H1 (cell line): ENCODE results near the gene CARM1. TPM values are rescaled to one million over a fixed set of nuclear protein-coding genes. Genes with fewer than 3 reads are reported as not detected.

Experiments
- CTCF ChIA-PET: fragments of 300-600 bp; sonication (Branson Sonifier 250); formaldehyde crosslinking; loops from one replicate; lab custom pipeline; 2021; ENCODE audit not compliant: partially characterized antibody; lab: Charles Lee
- POLR2A ChIA-PET: fragments of 300-600 bp; sonication (Branson Sonifier 250); formaldehyde crosslinking; loops from one replicate; lab custom pipeline; 2021; ENCODE audit warnings: inconsistent platforms; ENCODE audit not compliant: partially characterized antibody; lab: Charles Lee
- DNase-seq, 2 experiments: peaks; one replicate each; pipeline versions ENCODE4 v3.0.0 to v3.0.0-alpha.2; 2010 to 2022; ENCODE audit warnings: low spot score in 2 of 2, low read depth in 1 of 2, mixed read lengths in 1 of 2
- FAIRE-seq: peaks from 2 replicates; lab custom pipeline; 2011; peaks lifted over from hg19 to GRCh38; lab: Jason Lieb, UNC
- H2AFZ ChIP-seq: 2 replicates; pipeline ENCODE4 v1.8.1; 2012; ENCODE audit warnings: low read length, inconsistent platforms
- H2AK5ac ChIP-seq: 2 replicates; pipeline ENCODE4 v1.6.1; 2013; ENCODE audit warnings: low read depth, low read length
- H2BK120ac ChIP-seq: replicated peaks from 2 replicates; pipeline ENCODE3; 2013; ENCODE audit warnings: low read depth, low read length, inconsistent platforms
- H2BK12ac ChIP-seq: 2 replicates; pipeline ENCODE4 v1.6.1; 2013; ENCODE audit warnings: low read depth, low read length
- H2BK15ac ChIP-seq: 2 replicates; pipeline ENCODE4 v1.6.1; 2013; ENCODE audit warnings: low read length
- H2BK20ac ChIP-seq: 2 replicates; pipeline ENCODE4 v1.6.1; 2013; ENCODE audit warnings: low read length
- H2BK5ac ChIP-seq: 2 replicates; pipeline ENCODE4 v1.6.1; 2013; ENCODE audit warnings: low read depth, low read length
- H3K14ac ChIP-seq: 2 replicates; pipeline ENCODE4 v1.6.1; 2013; ENCODE audit warnings: inconsistent platforms; ENCODE audit not compliant: insufficient read length
- H3K18ac ChIP-seq: 2 replicates; pipeline ENCODE4 v1.6.1; 2013; ENCODE audit warnings: low read length; ENCODE audit errors: extremely low read depth
- H3K23ac ChIP-seq: 2 replicates; pipeline ENCODE4 v1.6.1; 2013; ENCODE audit warnings: inconsistent platforms; ENCODE audit not compliant: insufficient read length
- H3K23me2 ChIP-seq: 2 replicates; pipeline ENCODE4 v1.6.1; 2013; ENCODE audit warnings: low read depth, low read length
- H3K27ac ChIP-seq: 2 replicates; pipeline ENCODE4 v1.6.1; 2011; ENCODE audit warnings: low read depth, low read length, inconsistent platforms
- H3K27me3 ChIP-seq, 4 experiments: replicated peaks in 1 of 4; 1 replicate in 1 of 4; 2 replicates in 3 of 4; pipeline versions ENCODE4 v1.6.1 to v1.8.1; 2011 to 2013; ENCODE audit warnings: low read length in 3 of 4, mild to moderate bottlenecking in 3 of 4, inconsistent platforms in 2 of 4, mixed read lengths in 2 of 4, moderate library complexity in 1 of 4; ENCODE audit not compliant: control insufficient read depth in 3 of 4, insufficient read depth in 3 of 4; ENCODE audit errors: extremely low read depth in 1 of 4
- H3K36me3 ChIP-seq, 4 experiments: 2 replicates each; pipeline versions ENCODE4 v1.6.1 to v1.8.1; 2011 to 2013; ENCODE audit warnings: mild to moderate bottlenecking in 4 of 4, low read length in 3 of 4, moderate library complexity in 2 of 4, control low read depth in 1 of 4, inconsistent platforms in 1 of 4; ENCODE audit not compliant: insufficient read depth in 4 of 4, control insufficient read depth in 2 of 4
- H3K4ac ChIP-seq: replicated peaks from 2 replicates; pipeline ENCODE3; 2013; ENCODE audit warnings: low read length, low read depth, mixed read lengths, inconsistent platforms; ENCODE audit not compliant: insufficient read length
- H3K4me1 ChIP-seq, 4 experiments: replicated peaks in 1 of 4; 1 replicate in 1 of 4; 2 replicates in 3 of 4; pipeline versions ENCODE4 v1.6.1 to v1.8.1; 2011 to 2013; ENCODE audit warnings: low read length in 3 of 4, inconsistent platforms in 2 of 4, mixed read lengths in 1 of 4; ENCODE audit not compliant: insufficient read depth in 4 of 4, control insufficient read depth in 3 of 4
- H3K4me2 ChIP-seq, 2 experiments: 2 replicates each; pipeline versions ENCODE4 v1.6.1 to v1.8.1; 2011 to 2013; ENCODE audit warnings: low read depth in 2 of 2, low read length in 2 of 2, control low read depth in 1 of 2, inconsistent platforms in 1 of 2, mild to moderate bottlenecking in 1 of 2; ENCODE audit not compliant: insufficient read depth in 1 of 2
- H3K4me3 ChIP-seq, 4 experiments: fragments of 200-600, 300-600 bp in 1 of 4; sonication (generic), shearing (Covaris generic), sonication (Bioruptor Twin) in 1 of 4; 2 replicates each; pipeline versions ENCODE4 v1.5.1 to v1.8.1; 2011 to 2016; ENCODE audit warnings: low read length in 4 of 4, low read depth in 3 of 4, control low read depth in 2 of 4, inconsistent platforms in 2 of 4, mild to moderate bottlenecking in 2 of 4, mixed read lengths in 1 of 4, moderate library complexity in 1 of 4; ENCODE audit not compliant: insufficient read depth in 2 of 4; ENCODE audit errors: extremely low read depth in 1 of 4
- H3K56ac ChIP-seq: replicated peaks from 2 replicates; pipeline ENCODE3; 2013; ENCODE audit warnings: low read depth, mild to moderate bottlenecking, mixed read lengths, low read length, inconsistent platforms; ENCODE audit not compliant: insufficient read length
- H3K79me1 ChIP-seq: 2 replicates; pipeline ENCODE4 v1.6.1; 2013; ENCODE audit warnings: low read depth, low read length, control low read depth
- H3K79me2 ChIP-seq, 2 experiments: 2 replicates each; pipeline versions ENCODE4 v1.6.1 to v1.8.1; 2012 to 2013; ENCODE audit warnings: low read length in 2 of 2, mild to moderate bottlenecking in 2 of 2, inconsistent platforms in 1 of 2; ENCODE audit not compliant: insufficient read depth in 2 of 2, control insufficient read depth in 1 of 2
- H3K9ac ChIP-seq, 4 experiments: replicated peaks in 1 of 4; 1 replicate in 1 of 4; 2 replicates in 3 of 4; pipeline versions ENCODE4 v1.6.1 to v1.8.1; 2011 to 2013; ENCODE audit warnings: low read depth in 3 of 4, low read length in 3 of 4, control low read depth in 2 of 4, mild to moderate bottlenecking in 2 of 4, moderate library complexity in 2 of 4, inconsistent platforms in 1 of 4; ENCODE audit errors: extremely low read depth in 1 of 4
- H3K9me3 ChIP-seq, 2 experiments: 2 replicates each; pipeline versions ENCODE4 v1.6.1 to v1.8.1; 2012 to 2013; ENCODE audit warnings: mild to moderate bottlenecking in 2 of 2, moderate library complexity in 2 of 2, control low read depth in 1 of 2, inconsistent platforms in 1 of 2, low read depth in 1 of 2, low read length in 1 of 2, mixed read lengths in 1 of 2; ENCODE audit not compliant: insufficient read depth in 2 of 2
- H4K20me1 ChIP-seq, 2 experiments: replicated peaks in 1 of 2; 2 replicates each; pipeline versions ENCODE3 to v1.8.1; 2011 to 2013; ENCODE audit warnings: inconsistent platforms in 2 of 2, low read length in 2 of 2, mild to moderate bottlenecking in 1 of 2; ENCODE audit not compliant: insufficient read depth in 2 of 2, control insufficient read depth in 1 of 2
- H4K5ac ChIP-seq: 2 replicates; pipeline ENCODE4 v1.6.1; 2013; ENCODE audit warnings: low read length, low read depth, mixed read lengths, inconsistent platforms; ENCODE audit not compliant: insufficient read length
- H4K8ac ChIP-seq: 2 replicates; pipeline ENCODE4 v1.8.0; 2013; ENCODE audit warnings: mild to moderate bottlenecking, moderate library complexity, low read length, inconsistent platforms; ENCODE audit not compliant: insufficient read depth; ENCODE audit errors: extremely low read depth
- H4K91ac ChIP-seq: replicated peaks from 2 replicates; pipeline ENCODE3; 2013; ENCODE audit warnings: low read length, mixed read lengths, inconsistent platforms; ENCODE audit not compliant: insufficient read length
- ATF2 ChIP-seq: IDR thresholded peaks from 2 replicates; pipeline ENCODE4 v1.6.1; 2012; ENCODE audit warnings: low read length, inconsistent platforms
- CHD1 ChIP-seq: IDR thresholded peaks from 2 replicates; pipeline ENCODE4 v1.6.1; 2012; ENCODE audit warnings: low read depth, low read length, improper control_type of control experiment
- JUND ChIP-seq: IDR thresholded peaks from 2 replicates; pipeline ENCODE4 v1.6.1; 2011; ENCODE audit warnings: mild to moderate bottlenecking, improper control_type of control experiment, low read length
- RAD21 ChIP-seq, 2 experiments: IDR thresholded peaks in 1 of 2; conservative IDR thresholded peaks in 1 of 2; 2 replicates each; pipeline ENCODE4 v1.6.1; 2011; ENCODE audit warnings: low read depth in 2 of 2, low read length in 2 of 2, improper control_type of control experiment in 1 of 2, inconsistent platforms in 1 of 2, mild to moderate bottlenecking in 1 of 2, moderate library complexity in 1 of 2
- SRF ChIP-seq: IDR thresholded peaks from 2 replicates; pipeline ENCODE4 v1.6.1; 2011; ENCODE audit warnings: mild to moderate bottlenecking, low read depth, low read length, moderate library complexity
- TAF1 ChIP-seq: IDR thresholded peaks from 2 replicates; pipeline ENCODE4 v1.6.1; 2011; ENCODE audit warnings: mild to moderate bottlenecking, low read depth, low read length
- ZNF274 ChIP-seq: IDR thresholded peaks from 2 replicates; pipeline ENCODE4 v1.7.0; 2012; ENCODE audit warnings: low read length, borderline replicate concordance; ENCODE audit errors: extremely low read depth
- WGBS, 2 experiments: shearing (Covaris generic) in 1 of 2; methylation state at CpG; one replicate each; pipeline versions ENCODE4 v1.1.6 to v1.1.7; 2013 to 2015; ENCODE audit warnings: low lambda C conversion rate in 2 of 2, mixed read lengths in 2 of 2, inconsistent platforms in 1 of 2, low coverage in 1 of 2, missing lambda C conversion rate in 1 of 2; ENCODE audit not compliant: insufficient replicate concordance in 2 of 2, insufficient coverage in 1 of 2, insufficient read length in 1 of 2; ENCODE audit errors: extremely low coverage in 1 of 2, missing lambda C conversion rate in 1 of 2; 5-methylcytosine and 5-hydroxymethylcytosine counted together
- polyA plus RNA-seq, 7 experiments: library from polyadenylated mRNA; depleted of rRNA in 3 of 7; stranded (reverse) in 5 of 7; unstranded in 2 of 7; fragments of >200 nt in 5 of 7; fragments of 200-250 nt in 2 of 7; gene quantifications; 1 replicate in 5 of 7; 2 replicates in 1 of 7; 4 replicates in 1 of 7; pipeline versions ENCODE4 v1.2.1 to v1.2.3, GENCODE V29; 2011 to 2013; ENCODE audit warnings: missing spikeins in 2 of 7, mixed read lengths in 2 of 7
- total RNA-seq: library from RNA; stranded (reverse); fragmentation: NEBNext Ultra II Directional; extraction: Animal tissue kit (Norgen Biotek cat#: 25700); gene quantifications from 2 replicates; pipeline ENCODE4 v1.2.1, GENCODE V29; 2021

The CARM1 gene
- total and polyA plus RNA-seq, 2 of the 8 experiments (the other 6 are each of a cell fraction or from before 2014, with no cell fraction given) = 134 to 164 TPM

- H3K56ac ChIP-seq = no peak overlapping the region
- no peak overlapping the region for H2AFZ ChIP-seq
- no peaks in the 10 kb centered on the region for H3K36me3 ChIP-seq
- no peak overlapping the region for H4K91ac ChIP-seq
- no peak overlapping the region for H2BK15ac ChIP-seq
- H4K8ac ChIP-seq = no peak overlapping the region
- H2BK5ac ChIP-seq = no peak overlapping the region
- no peaks in the 10 kb centered on the region for H4K20me1 ChIP-seq
- H3K27me3 ChIP-seq = no peaks in the 10 kb centered on the region
- H3K27ac ChIP-seq = no peak overlapping the region
- H3K14ac ChIP-seq = no peak overlapping the region
- no peak overlapping the region for H3K23ac ChIP-seq
- no peak overlapping the region for H4K5ac ChIP-seq
- no peak overlapping the region for H3K9ac ChIP-seq
- H3K18ac ChIP-seq = no peak overlapping the region
- H3K4ac ChIP-seq = no peak overlapping the region
- ChIA-PET CTCF (interaction anchor here (0.8 to 21.2 kb wide), 3 partner anchors 10 to 19 kb away, joined by 3 to 249 read pairs (median 76); no protein-coding TSS in a partner anchor), POLR2A (interaction anchor here (0.8 to 2.0 kb wide), 3 partner anchors 10 to 14 kb away, joined by 3 to 11 read pairs (median 3); partner anchors contain the start of gene TMED1)
- no peak overlapping the region for H2AK5ac ChIP-seq
- no peaks in the 10 kb centered on the region for H3K9me3 ChIP-seq
- no peak overlapping the region for H2BK20ac ChIP-seq
- no peaks in the 10 kb centered on the region for H3K4me1 ChIP-seq
- no peak overlapping the region for H2BK120ac ChIP-seq
- WGBS, 2 experiments = 84% methylated on average over 2 of the region's 2 CpGs; no CpG with 5 or more reads in 1 of the 2 experiments
- H3K79me1 ChIP-seq = no peaks in the 10 kb centered on the region
- DNase-seq (no peak), FAIRE-seq (no peak)
- no peak overlapping the region for H3K4me2 ChIP-seq
- no peaks in the 10 kb centered on the region for H3K23me2 ChIP-seq
- no peak overlapping the region for H2BK12ac ChIP-seq
- H3K4me3 ChIP-seq = no peak overlapping the region
- no peaks in the 10 kb centered on the region for H3K79me2 ChIP-seq
- TF ChIP-seq RAD21 (IDR thresholded peaks at IDR 0.05 in 1 of 2, conservative IDR thresholded peaks at IDR 0.05 in 1 of 2; ENCODE audit: low read depth in 2 of 2, low read length in 2 of 2) = no peak
- no peak for TF ChIP-seq SRF
- TF ChIP-seq JUND = no peak
- no peak for TF ChIP-seq TAF1
- no peak for TF ChIP-seq CHD1
- no peak for TF ChIP-seq ATF2
- no peak for TF ChIP-seq ZNF274
These were observed 24.7 kb upstream of the CARM1 start for GRCh38 chr19:10846500-10847202.
